Mesendoderm (in vitro differentiated cells): ENCODE measurements around the gene SCD5.
A peak's percentile ranks its signal among the peaks of the same experiment; 100 is the strongest.

Source experiments
- DNase-seq: peaks from one replicate; pipeline ENCODE4 v3.0.0; 2013
- H2AK5ac ChIP-seq: 2 replicates; pipeline ENCODE4 v1.6.1; 2013; ENCODE audit warnings: low read length, inconsistent platforms
- H2BK120ac ChIP-seq: 2 replicates; pipeline ENCODE4 v1.6.1; 2013; ENCODE audit warnings: low read depth, mild to moderate bottlenecking, low read length, moderate library complexity, mixed read lengths
- H2BK15ac ChIP-seq: replicated peaks from 2 replicates; pipeline ENCODE4 v1.6.1; 2013; ENCODE audit warnings: low read depth, mild to moderate bottlenecking, moderate library complexity
- H2BK5ac ChIP-seq: 2 replicates; pipeline ENCODE4 v1.6.1; 2013; ENCODE audit warnings: low read length, inconsistent platforms
- H3K18ac ChIP-seq: 2 replicates; pipeline ENCODE4 v1.6.1; 2013; ENCODE audit warnings: mild to moderate bottlenecking, low read length, mixed read lengths
- H3K23ac ChIP-seq: one replicate; pipeline ENCODE4 v1.6.1; 2013; ENCODE audit warnings: low read length
- H3K27ac ChIP-seq: 2 replicates; pipeline ENCODE4 v1.5.1; 2013; ENCODE audit warnings: low read depth, mild to moderate bottlenecking, inconsistent platforms, low read length, moderate library complexity
- H3K27me3 ChIP-seq: 2 replicates; pipeline ENCODE4 v1.6.1; 2013; ENCODE audit warnings: low read length, control low read depth, mild to moderate bottlenecking, inconsistent platforms; ENCODE audit not compliant: insufficient read depth, poor library complexity
- H3K36me3 ChIP-seq: 2 replicates; pipeline ENCODE4 v1.6.1; 2013; ENCODE audit warnings: low read length, inconsistent platforms; ENCODE audit not compliant: control insufficient read depth, insufficient read depth
- H3K4ac ChIP-seq: one replicate; pipeline ENCODE4 v1.6.1; 2013; ENCODE audit warnings: low read depth, mild to moderate bottlenecking, low read length, moderate library complexity
- H3K4me1 ChIP-seq: 2 replicates; pipeline ENCODE4 v1.6.1; 2013; ENCODE audit warnings: low read depth, low read length, inconsistent platforms; ENCODE audit not compliant: control insufficient read depth
- H3K4me2 ChIP-seq: 2 replicates; pipeline ENCODE4 v1.6.1; 2013; ENCODE audit warnings: low read length
- H3K4me3 ChIP-seq: 2 replicates; pipeline ENCODE4 v1.5.1; 2013; ENCODE audit warnings: mild to moderate bottlenecking, low read length
- H3K56ac ChIP-seq: one replicate; pipeline ENCODE4 v1.6.1; 2013; ENCODE audit warnings: low read length
- H3K79me1 ChIP-seq: 2 replicates; pipeline ENCODE4 v1.6.1; 2013; ENCODE audit warnings: low read length, inconsistent platforms
- H3K79me2 ChIP-seq: 2 replicates; pipeline ENCODE4 v1.6.1; 2013; ENCODE audit warnings: mild to moderate bottlenecking, low read length; ENCODE audit not compliant: control insufficient read depth, insufficient read depth
- H3K9ac ChIP-seq: 2 replicates; pipeline ENCODE4 v1.6.1; 2013; ENCODE audit warnings: low read length, inconsistent platforms
- H4K5ac ChIP-seq: one replicate; pipeline ENCODE4 v1.6.1; 2013; ENCODE audit warnings: low read length
- H4K8ac ChIP-seq: one replicate; pipeline ENCODE4 v1.6.1; 2013; ENCODE audit warnings: low read depth, mild to moderate bottlenecking, control low read depth, low read length, moderate library complexity
- WGBS: extraction: QIAGEN DNeasy Blood & Tissue Kit; methylation state at CpG from one replicate; pipeline ENCODE4 v1.1.7; 2013; ENCODE audit warnings: low lambda C conversion rate, missing lambda C conversion rate; ENCODE audit not compliant: insufficient coverage; ENCODE audit errors: extremely low coverage; 5-methylcytosine and 5-hydroxymethylcytosine counted together

The SCD5 gene

GRCh38 chr4:82802911-82803310 is 4.3 kb upstream of the SCD5 start:
- Histone ChIP-seq H2BK120ac (no peak overlapping the region), H3K4ac (no peak overlapping the region), H3K4me1 (peaks cover 2% of the 10 kb centered on the region), H3K23ac (no peak overlapping the region), H4K8ac (no peak overlapping the region), H3K4me2 (no peak overlapping the region), H3K27ac (no peak overlapping the region), H2AK5ac (no peak overlapping the region), H3K36me3 (no peaks in the 10 kb centered on the region), H2BK15ac (no peak overlapping the region), H3K9ac (no peak overlapping the region), H3K18ac (no peak overlapping the region), H2BK5ac (no peak overlapping the region), H4K5ac (no peak overlapping the region), H3K79me2 (no peaks in the 10 kb centered on the region), H3K56ac (no peak overlapping the region), H3K79me1 (no peaks in the 10 kb centered on the region), H3K27me3 (peaks cover 29% of the 10 kb centered on the region), H3K4me3 (no peak overlapping the region)
- WGBS: no CpG with 5 or more reads among the region's 2 CpGs
- no peak for DNase-seq

- H2AK5ac ChIP-seq: no peak overlapping the region
- no peak overlapping the region for H4K5ac ChIP-seq
- no peak overlapping the region for H3K27ac ChIP-seq
- WGBS: no CpG with 5 or more reads among the region's 3 CpGs
- no peaks in the 10 kb centered on the region for H3K36me3 ChIP-seq
- H3K4me3 ChIP-seq: no peak overlapping the region
- no peak overlapping the region for H3K4ac ChIP-seq
- no peak for DNase-seq
- peaks cover 2% of the 10 kb centered on the region for H3K4me1 ChIP-seq
- H2BK15ac ChIP-seq: no peak overlapping the region
- H3K56ac ChIP-seq: no peak overlapping the region
- H3K18ac ChIP-seq: no peak overlapping the region
- no peak overlapping the region for H3K23ac ChIP-seq
- H3K9ac ChIP-seq: no peak overlapping the region
- H3K79me1 ChIP-seq: no peaks in the 10 kb centered on the region
- no peak overlapping the region for H4K8ac ChIP-seq
- H3K4me2 ChIP-seq: no peak overlapping the region
- H3K79me2 ChIP-seq: no peaks in the 10 kb centered on the region
- H2BK120ac ChIP-seq: no peak overlapping the region
- peaks cover 36% of the 10 kb centered on the region for H3K27me3 ChIP-seq
- no peak overlapping the region for H2BK5ac ChIP-seq
Measured at GRCh38 chr4:82801910-82802521, 3.4 kb upstream of the SCD5 start.

GRCh38 chr4:82799006-82799881 is 648 bp upstream of the SCD5 start:
- Histone ChIP-seq H2AK5ac (no peak overlapping the region), H3K23ac (no peak overlapping the region), H3K36me3 (no peaks in the 10 kb centered on the region), H2BK5ac (no peak overlapping the region), H3K79me2 (no peaks in the 10 kb centered on the region), H3K4ac (no peak overlapping the region), H3K4me1 (peaks cover 2% of the 10 kb centered on the region), H2BK15ac (no peak overlapping the region), H3K27me3 (peaks cover 44% of the 10 kb centered on the region), H3K56ac (peak overlapping the region; percentile 68), H3K27ac (no peak overlapping the region), H2BK120ac (no peak overlapping the region), H4K5ac (no peak overlapping the region), H3K9ac (peak overlapping the region; percentile 38), H3K18ac (no peak overlapping the region), H3K79me1 (no peaks in the 10 kb centered on the region), H3K4me3 (peak overlapping the region; percentile 19), H3K4me2 (peak overlapping the region; percentile 64), H4K8ac (peak overlapping the region; percentile 58)
- no CpG with 5 or more reads among the region's 25 CpGs for WGBS
- DNase-seq: no peak

DNA sequence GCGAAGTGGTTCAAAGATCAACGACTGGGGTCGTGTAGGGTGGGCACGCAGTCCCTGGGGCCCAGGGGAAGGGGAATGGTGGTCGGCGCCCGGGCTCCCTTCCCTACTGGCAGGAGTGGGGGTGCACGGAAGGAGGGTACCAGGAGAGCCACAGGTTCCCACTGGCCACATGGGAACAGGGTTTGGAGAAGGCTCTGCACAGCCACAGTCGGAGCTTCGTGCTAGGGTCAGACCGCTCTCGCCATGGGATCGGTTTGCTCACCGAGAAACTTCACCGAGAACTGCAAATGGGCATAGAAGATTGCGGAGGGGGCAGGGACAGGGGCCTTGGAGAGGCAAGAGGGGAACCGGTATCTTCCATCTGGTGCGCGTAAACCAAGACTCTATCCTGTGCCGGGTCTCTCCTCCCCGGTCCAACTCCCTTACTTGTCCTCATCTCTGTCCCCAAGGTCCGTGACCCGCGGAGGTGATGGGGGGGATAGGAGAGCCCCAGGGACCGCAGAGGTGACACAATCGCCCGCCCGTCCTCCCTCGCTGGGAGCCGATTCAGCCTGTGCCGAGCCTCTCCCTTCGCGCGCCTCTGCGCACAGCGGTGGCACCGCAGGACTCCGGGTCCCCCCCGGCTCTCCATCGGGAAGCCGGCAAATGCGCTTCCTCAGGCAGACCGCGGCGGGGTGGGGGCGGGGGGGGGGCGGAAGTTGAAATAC is 1.0 kb downstream of the SCD5 start:
- no peak overlapping the region for H3K4ac ChIP-seq
- H3K36me3 ChIP-seq: no peaks in the 10 kb centered on the region
- H3K4me2 ChIP-seq: peak overlapping the region; percentile 70
- no peak overlapping the region for H4K5ac ChIP-seq
- H3K18ac ChIP-seq: no peak overlapping the region
- no peak overlapping the region for H2BK120ac ChIP-seq
- no peak overlapping the region for H2AK5ac ChIP-seq
- H3K4me1 ChIP-seq: peaks cover 2% of the 10 kb centered on the region
- no peak overlapping the region for H2BK5ac ChIP-seq
- H3K56ac ChIP-seq: peak overlapping the region; percentile 67
- H4K8ac ChIP-seq: no peak overlapping the region
- peak; percentile 55 for DNase-seq
- peak overlapping the region; percentile 29 for H3K9ac ChIP-seq
- no CpG with 5 or more reads among the region's 47 CpGs for WGBS
- no peaks in the 10 kb centered on the region for H3K79me2 ChIP-seq
- no peak overlapping the region for H2BK15ac ChIP-seq
- H3K27me3 ChIP-seq: peaks cover 51% of the 10 kb centered on the region
- no peak overlapping the region for H3K27ac ChIP-seq
- no peaks in the 10 kb centered on the region for H3K79me1 ChIP-seq
- no peak overlapping the region for H3K4me3 ChIP-seq
- H3K23ac ChIP-seq: peak overlapping the region; percentile 94

DNA sequence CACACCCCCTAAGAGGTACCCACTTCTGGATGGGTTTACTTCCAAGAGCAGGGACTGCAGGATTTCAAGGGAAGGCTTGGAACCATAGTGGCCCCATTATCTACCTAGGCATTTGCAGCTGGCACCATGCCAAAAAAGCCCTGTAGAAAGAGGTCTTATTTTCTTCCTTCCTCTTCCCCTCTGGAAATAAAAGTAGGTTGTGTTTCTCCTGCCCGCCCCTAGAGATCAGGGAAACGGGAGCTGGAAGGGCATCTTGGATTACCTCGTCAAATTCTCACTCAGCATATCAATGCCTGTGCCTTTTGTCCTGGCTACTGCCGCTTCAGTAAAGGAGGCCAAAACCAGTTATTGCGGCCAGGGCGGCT is 1.6 kb downstream of the SCD5 start:
- WGBS: no CpG with 5 or more reads among the region's 6 CpGs
- no peak overlapping the region for H3K27ac ChIP-seq
- H3K9ac ChIP-seq: no peak overlapping the region
- peak overlapping the region; percentile 70 for H3K4me2 ChIP-seq
- no peak overlapping the region for H2BK5ac ChIP-seq
- H3K4me1 ChIP-seq: peaks cover 2% of the 10 kb centered on the region
- H2BK120ac ChIP-seq: no peak overlapping the region
- no peak overlapping the region for H3K56ac ChIP-seq
- H3K4me3 ChIP-seq: no peak overlapping the region
- DNase-seq: no peak
- H3K23ac ChIP-seq: no peak overlapping the region
- H2BK15ac ChIP-seq: no peak overlapping the region
- peaks cover 53% of the 10 kb centered on the region for H3K27me3 ChIP-seq
- H3K36me3 ChIP-seq: no peaks in the 10 kb centered on the region
- no peak overlapping the region for H4K5ac ChIP-seq
- H4K8ac ChIP-seq: no peak overlapping the region
- no peaks in the 10 kb centered on the region for H3K79me2 ChIP-seq
- no peak overlapping the region for H2AK5ac ChIP-seq
- H3K79me1 ChIP-seq: no peaks in the 10 kb centered on the region
- H3K18ac ChIP-seq: no peak overlapping the region
- H3K4ac ChIP-seq: no peak overlapping the region
